ENCODE measurements around the gene ZSWIM4.

The ZSWIM4 gene

DNA sequence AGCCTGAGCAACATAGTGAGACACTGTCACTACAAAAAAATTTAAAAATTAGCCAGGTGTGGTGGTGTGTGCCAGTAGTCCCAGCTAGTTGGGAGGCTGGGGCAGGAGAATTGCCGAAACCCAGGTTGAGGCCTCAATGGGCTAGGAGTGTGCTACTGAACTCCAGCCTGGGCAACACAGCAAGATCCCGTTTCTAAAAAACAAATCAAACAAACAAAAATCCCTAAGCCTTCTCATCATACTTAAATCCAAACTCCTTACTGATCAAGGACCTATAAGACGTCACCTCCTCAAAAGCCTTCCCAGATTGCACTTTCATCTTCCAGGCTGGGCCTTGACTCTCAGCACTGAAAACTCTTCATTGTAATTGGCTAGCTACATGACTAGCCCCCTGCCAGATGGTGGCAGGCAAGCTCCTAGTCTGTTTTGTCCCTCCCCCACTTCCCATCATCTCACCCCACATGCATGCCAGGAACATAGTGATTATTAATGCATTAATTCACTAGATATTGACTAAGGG lies 64.2 kb downstream of the ZSWIM4 start:
- TF ChIP-seq TAF1 (IDR thresholded peaks at IDR 0.05; ENCODE audit: borderline replicate concordance, insufficient read depth, low read length) (no peak), POLR2AphosphoS5 (IDR thresholded peaks at IDR 0.05; ENCODE audit: low read depth, low read length) (no peak)
- TF ChIP-seq, protein P1, sequence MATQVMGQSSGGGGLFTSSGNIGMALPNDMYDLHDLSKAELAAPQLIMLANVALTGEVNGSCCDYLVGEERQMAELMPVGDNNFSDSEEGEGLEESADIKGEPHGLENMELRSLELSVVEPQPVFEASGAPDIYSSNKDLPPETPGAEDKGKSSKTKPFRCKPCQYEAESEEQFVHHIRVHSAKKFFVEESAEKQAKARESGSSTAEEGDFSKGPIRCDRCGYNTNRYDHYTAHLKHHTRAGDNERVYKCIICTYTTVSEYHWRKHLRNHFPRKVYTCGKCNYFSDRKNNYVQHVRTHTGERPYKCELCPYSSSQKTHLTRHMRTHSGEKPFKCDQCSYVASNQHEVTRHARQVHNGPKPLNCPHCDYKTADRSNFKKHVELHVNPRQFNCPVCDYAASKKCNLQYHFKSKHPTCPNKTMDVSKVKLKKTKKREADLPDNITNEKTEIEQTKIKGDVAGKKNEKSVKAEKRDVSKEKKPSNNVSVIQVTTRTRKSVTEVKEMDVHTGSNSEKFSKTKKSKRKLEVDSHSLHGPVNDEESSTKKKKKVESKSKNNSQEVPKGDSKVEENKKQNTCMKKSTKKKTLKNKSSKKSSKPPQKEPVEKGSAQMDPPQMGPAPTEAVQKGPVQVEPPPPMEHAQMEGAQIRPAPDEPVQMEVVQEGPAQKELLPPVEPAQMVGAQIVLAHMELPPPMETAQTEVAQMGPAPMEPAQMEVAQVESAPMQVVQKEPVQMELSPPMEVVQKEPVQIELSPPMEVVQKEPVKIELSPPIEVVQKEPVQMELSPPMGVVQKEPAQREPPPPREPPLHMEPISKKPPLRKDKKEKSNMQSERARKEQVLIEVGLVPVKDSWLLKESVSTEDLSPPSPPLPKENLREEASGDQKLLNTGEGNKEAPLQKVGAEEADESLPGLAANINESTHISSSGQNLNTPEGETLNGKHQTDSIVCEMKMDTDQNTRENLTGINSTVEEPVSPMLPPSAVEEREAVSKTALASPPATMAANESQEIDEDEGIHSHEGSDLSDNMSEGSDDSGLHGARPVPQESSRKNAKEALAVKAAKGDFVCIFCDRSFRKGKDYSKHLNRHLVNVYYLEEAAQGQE (IDR thresholded peaks at IDR 0.05; ENCODE audit: insufficient read depth in 1 of 2, low read depth in 2 of 2, low read length in 2 of 2) = no peak

DNA sequence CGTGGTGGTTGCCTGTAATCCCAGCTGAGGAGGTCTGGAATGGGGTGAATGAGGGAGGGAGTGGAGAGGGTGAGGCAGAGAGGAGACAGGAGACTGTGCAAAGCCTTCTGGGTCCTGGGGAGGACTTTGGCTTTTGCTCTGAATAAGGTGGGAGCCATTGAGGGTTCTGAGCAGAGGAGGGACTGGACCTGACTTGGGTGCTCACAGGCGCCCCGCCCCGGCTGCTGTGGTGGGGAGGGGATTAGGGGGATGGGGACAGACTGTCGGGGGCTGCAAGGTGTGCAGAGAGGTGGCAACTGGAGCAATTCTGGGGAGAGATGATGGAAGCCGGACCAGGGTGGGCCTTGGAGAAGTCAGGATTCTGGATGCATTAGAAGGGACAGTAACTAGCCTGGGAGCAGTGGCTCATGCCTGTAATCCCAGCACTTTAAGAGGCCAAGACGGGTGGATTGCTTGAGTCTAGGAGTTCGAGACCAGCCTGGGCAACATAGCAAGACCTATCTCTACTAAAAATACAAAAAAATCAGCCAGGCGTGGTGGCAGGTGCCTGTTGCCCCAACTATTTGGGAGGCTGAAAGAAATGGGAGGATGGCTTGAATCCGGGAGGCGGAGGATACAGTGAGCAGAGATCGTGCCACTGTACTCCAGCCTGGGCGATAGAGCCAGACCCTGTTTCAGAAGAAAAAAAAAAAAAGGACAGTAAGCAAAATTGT lies 65.6 kb downstream of the ZSWIM4 start:
- TF ChIP-seq POLR2AphosphoS5 (IDR thresholded peaks at IDR 0.05; ENCODE audit: low read depth, low read length) (no peak), SIN3A (IDR thresholded peaks at IDR 0.05; ENCODE audit: borderline replicate concordance, insufficient read depth, low read length) (no peak), FOXP2 (optimal IDR thresholded peaks at IDR 0.05; ENCODE audit: borderline replicate concordance, extremely low read depth, extremely low read length, insufficient read depth) (no peak), TAF1 (IDR thresholded peaks at IDR 0.05; ENCODE audit: borderline replicate concordance, insufficient read depth, low read length) (no peak)
- TF ChIP-seq, protein P1 (IDR thresholded peaks at IDR 0.05; ENCODE audit: insufficient read depth in 1 of 2, low read depth in 2 of 2, low read length in 2 of 2) = no peak

DNA sequence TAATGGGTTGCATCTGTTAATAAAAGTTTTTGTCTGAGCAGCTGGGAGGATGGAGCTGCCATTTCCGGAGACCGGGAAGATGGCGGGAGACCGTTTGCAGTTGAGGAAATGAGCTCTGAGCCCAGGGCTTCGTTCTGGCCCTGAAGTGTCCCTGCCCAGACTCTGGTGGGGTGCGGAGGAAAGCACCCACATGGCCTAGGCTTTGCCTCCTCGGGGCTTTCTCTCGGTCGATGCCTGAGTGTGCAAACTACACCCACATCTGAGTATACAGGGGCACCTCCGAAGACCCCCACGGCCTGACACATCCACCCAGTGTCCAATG lies 66.1 kb downstream of the ZSWIM4 start:
- TF ChIP-seq, protein P1 (IDR thresholded peaks at IDR 0.05; ENCODE audit: insufficient read depth in 1 of 2, low read depth in 2 of 2, low read length in 2 of 2) = 0 out of 4 replicates have a peak, but pooled peaks of 1 of the 2 experiments have one; percentile 18
- TF ChIP-seq TAF1 (IDR thresholded peaks at IDR 0.05; ENCODE audit: borderline replicate concordance, insufficient read depth, low read length) = peak; percentile 60; the same call in 1 of the 2 replicates
- TF ChIP-seq POLR2AphosphoS5 (IDR thresholded peaks at IDR 0.05; ENCODE audit: low read depth, low read length) = no peak

DNA sequence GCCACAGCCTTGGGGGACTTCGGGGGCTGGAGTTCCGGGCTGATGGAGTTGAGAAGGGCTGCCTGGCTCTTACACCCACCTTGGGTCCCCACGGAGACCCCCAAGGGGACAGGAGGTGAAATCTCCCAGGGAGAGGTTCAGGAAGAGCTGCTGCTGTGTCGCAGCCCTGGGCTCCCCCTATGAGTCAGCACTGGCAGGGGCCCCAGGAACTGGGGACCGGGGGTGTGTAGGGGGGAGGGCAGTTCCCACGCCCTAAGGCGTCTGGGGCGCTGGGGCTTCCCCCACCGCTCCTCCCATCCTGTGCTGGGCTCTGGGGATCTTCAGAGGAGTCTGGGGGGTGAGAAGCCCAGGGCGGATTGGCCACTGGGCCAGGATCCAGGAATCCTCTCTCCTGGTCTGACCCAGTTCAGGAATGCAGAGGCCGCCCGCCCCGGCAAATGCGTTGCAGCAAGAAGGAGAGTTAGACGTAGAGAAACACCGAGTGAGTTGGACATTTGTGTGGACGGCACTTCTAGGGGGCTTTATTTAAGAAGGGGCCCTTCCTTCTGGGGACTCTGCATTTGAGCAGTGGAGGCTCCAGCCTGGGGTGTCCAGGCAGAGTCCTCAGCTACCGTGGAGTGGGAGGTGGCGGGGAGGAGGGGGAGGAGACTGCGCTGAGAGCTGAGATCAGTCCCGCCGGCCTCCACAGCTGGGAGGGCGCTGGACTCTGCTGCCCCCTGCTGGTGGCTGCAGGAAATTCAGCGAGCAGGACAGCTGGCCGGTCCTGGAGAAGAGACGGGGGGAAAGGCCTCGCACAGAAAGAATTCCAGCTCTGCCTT lies 66.7 kb downstream of the ZSWIM4 start:
- TF ChIP-seq FOXP2 (optimal IDR thresholded peaks at IDR 0.05; ENCODE audit: borderline replicate concordance, extremely low read depth, extremely low read length, insufficient read depth) = peak; percentile 90
- no peak for TF ChIP-seq SIN3A (IDR thresholded peaks at IDR 0.05; ENCODE audit: borderline replicate concordance, insufficient read depth, low read length)

DNA sequence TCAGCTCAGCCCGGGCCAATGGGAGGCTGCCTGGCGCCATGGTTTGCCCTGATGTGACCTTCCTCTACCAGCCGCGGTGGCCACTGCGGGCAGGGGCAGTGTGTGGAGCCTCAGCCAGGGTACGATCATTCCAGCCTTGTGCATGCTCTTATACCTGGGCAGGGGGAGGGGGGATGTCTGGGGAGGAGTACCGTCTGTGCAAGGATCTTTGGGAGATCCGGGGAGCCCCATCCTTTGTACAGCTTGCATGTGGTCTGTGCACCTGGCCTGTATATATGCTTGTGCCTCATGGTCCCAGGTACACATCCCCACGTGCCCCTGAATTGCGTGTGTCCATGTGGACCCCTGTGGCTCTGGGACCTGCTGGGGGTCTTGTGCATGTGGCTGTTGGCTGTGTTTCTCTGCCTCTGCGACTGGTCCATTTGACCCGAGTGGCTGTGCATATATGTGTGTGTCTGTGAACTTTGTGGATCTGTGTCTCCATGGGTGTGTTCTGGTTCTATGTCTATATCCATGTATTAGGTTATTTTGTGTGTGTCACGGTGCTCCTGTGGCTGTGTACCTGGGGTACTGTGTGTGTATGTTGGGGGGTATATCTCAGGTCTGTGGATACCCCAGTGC lies 68.9 kb downstream of the ZSWIM4 start:
- TF ChIP-seq SIN3A (IDR thresholded peaks at IDR 0.05; ENCODE audit: borderline replicate concordance, insufficient read depth, low read length) = no peak
- TF ChIP-seq, protein P1 (IDR thresholded peaks at IDR 0.05; ENCODE audit: insufficient read depth in 1 of 2, low read depth in 2 of 2, low read length in 2 of 2) = no peak
- no peak for TF ChIP-seq POLR2AphosphoS5 (IDR thresholded peaks at IDR 0.05; ENCODE audit: low read depth, low read length)
- TF ChIP-seq TAF1 (IDR thresholded peaks at IDR 0.05; ENCODE audit: borderline replicate concordance, insufficient read depth, low read length) = no peak
- TF ChIP-seq FOXP2 (optimal IDR thresholded peaks at IDR 0.05; ENCODE audit: borderline replicate concordance, extremely low read depth, extremely low read length, insufficient read depth) = no peak
